ENCODE results near the gene TMEM175.

TMEM175 gene

DNA sequence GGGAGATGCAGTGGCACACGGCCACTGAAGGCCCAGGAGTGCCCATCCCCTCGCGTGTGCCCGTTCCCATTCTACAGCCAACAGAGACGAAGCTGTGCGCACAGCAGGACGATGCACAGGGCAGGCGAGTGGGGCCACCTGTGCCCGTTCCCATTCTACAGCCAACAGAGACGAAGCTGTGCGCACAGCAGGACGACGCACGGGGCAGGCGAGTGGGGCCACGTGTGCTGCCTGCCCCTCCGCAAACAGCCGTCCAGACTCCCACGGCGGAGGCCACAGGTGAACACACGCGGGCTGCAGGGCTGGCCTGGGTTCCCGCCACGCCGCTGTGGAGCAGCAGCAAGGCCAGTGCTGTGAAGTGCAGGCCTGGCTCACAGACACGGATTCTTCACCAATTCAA is 32.2 kb upstream of the TMEM175 start:
- DNase-seq = no peak

DNA sequence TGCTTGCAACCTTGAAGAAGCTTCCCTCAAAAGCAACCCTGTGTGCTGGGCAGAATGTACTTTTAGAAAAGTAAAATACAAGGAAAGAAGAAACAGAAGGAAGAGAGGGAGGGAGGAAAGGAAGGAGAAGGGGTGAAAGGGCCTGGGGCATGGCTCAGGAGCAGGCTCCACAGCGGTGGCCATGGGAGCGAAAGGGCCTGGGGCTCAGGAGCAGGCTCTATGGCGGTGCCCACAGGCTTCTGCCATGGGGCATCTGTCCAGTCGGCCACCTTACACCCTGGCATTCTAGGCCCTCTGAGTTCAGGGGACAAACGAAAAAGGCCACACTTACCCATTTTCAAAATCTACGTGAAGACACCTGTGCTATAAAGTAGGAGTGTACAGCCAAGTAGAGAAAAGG is 31.5 kb upstream of the TMEM175 start:
- no peak for DNase-seq

DNA sequence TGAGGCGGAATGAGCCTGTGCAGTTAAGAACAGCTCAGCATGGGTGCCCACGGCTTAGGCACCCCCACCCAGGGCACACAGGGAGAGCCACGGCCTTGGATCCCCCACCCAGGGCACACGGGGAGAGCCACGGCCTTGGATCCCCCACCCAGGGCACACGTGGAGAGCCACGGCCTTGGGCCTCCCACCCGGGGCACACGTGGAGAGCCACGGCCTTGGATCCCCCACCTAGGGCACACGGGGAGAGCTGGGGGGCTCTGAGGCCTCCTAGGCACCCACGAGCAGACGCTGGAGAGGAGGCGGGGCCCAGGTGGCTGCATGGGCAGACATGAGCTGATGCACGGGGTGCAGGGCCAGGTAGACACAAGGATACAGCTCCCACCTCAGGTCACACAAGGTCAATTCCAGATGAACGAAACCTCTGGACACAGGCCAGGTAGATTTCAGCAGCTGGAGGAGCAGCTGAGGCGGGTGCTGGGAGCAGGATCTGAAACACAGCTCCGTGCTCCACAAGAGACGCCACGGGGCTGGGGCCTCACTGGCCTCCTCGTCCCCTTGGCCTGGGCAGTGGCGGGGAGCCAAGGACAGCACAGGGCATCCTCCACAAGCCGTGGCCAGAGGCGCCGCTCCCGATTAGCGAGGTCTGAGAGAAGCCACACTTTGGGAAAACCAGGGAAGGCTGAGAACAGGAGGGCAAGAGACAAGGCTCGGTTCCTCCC is 30.9 kb upstream of the TMEM175 start:
- DNase-seq = no peak

DNA sequence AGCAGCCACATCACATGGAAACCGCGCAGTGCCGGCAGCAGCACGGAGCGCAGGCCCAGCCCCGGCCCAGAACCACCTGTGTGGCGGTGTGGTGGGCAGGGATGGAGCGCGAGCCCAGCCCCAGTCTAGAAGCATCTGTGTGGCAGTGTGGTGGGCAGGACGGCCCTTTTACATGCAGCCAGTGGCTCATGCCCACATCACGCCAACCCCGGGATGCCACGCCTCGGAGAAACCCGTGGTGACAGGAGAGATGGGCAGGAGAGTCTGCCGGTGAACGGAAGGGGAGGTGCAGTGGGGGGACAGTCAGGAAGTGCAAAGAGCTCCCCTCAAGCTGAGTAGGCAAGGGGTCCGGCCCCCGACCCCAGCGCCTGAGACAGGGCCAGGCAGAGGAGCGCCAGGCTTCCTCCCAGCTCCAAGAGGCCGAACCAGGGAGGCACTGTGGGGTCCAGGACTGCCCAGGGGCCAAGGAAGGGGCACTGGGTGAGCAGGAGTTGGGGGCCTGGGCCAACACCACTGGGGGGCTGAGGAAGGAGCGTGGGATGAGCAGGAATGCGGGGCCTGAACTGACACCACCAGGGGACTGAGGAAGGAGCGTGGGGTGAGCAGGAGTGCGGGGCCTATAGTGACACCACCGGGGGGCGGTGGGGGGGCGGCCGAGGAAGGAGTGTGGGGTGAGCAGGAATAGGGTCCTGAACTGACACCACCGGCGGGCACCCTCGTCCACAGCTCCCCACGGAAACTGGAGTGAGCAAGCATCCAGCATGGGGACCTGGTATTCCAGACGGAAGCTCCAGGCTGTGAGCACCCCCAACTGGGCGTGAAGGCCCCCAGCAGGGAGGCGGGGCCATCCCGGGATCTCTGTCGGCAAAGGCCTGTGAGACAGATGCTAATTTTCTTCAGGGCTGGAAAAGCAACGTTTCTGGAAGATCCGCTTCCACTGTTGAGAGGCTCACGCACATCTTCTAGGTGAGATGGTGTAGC is 28.9 kb upstream of the TMEM175 start:
- no peak for DNase-seq

DNA sequence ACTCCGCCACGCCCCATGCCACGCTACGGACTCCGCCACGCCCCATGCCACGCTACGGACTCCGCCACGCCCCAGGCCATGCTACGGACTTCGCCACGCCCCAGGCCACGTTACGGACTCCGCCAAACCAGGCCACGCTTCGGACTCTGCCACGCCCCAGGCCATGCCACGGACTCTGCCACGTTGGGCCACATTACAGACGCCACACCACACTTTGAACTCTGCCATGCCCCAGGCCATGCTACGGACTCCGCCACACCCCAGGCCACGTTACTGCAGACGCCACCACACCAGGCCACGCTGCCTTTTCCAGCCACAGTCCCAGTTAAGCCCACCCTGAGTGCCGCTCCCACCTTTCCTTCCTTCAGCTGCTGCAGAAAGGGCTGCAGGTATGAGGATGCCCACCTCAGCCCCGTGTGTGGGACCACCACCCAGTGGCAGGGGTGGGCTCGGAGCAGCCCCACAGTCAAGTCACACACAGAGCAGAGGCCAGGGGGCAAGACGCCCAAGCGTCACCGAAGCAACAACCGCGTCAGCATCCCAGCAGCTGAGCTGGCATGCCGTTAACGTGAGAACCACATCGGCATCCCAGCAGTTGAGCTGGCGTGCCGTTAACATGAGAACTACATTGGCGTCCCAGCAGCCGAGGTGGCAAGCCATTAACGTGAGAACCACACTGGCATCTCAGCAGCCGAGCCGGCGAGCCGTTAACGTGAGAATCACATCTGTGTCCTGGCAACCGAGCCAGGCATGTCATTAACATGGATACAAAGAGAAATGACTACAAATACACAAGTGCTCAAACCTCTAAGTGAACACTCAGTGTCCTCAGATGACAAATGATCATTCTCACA is 26.5 kb upstream of the TMEM175 start:
- no peak for DNase-seq

DNA sequence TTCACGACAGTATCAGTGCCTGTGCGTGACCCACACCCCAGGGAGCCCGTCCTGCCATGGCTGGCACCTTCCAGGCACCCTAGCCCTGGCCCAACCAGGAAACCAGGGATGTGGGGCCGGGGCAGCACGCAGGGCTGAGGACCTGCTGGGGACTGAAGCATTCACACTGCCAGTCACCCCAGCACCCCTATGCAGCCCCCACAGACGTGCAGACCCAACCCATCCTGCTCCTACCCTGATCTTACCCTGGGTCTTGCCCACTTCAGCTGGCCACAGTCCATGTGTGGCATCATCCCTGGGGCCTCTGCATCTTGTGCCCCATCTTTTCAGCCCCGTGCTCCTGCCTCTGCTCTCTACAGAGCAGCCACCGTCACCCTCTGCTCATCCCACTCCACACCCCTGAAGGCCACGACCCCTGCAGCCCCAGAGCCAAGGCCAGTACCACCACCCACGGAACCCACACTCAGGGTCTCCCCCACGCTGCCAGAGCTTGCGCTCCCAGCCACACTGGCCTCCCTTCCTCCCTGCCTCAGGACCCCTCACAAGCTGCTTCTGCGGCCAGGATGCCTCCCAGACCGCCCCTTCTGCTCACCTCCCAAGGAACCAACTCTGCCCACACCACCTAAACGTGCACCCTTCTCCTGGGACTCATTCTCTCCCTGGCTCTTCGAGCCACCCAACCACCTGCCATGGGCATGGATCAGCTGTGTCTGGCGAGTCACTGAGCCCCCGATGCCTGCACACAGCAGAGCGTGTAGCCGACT is 25.7 kb upstream of the TMEM175 start:
- DNase-seq = no peak

DNA sequence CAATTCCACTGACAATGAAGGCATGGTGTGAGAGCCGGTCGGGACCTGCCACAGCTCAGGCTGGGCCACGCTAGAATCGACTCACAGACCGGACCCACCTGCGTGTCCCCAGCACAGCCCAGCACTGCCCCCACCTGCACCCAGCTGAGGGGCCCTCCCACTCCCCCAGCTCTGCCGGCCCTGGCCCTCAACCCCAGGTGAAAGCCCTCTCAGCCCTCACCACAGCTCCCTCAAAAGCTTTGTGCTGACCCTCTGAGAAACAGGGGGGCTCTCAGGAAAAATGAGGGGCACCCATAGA is 25.2 kb upstream of the TMEM175 start:
- DNase-seq = no peak

DNA sequence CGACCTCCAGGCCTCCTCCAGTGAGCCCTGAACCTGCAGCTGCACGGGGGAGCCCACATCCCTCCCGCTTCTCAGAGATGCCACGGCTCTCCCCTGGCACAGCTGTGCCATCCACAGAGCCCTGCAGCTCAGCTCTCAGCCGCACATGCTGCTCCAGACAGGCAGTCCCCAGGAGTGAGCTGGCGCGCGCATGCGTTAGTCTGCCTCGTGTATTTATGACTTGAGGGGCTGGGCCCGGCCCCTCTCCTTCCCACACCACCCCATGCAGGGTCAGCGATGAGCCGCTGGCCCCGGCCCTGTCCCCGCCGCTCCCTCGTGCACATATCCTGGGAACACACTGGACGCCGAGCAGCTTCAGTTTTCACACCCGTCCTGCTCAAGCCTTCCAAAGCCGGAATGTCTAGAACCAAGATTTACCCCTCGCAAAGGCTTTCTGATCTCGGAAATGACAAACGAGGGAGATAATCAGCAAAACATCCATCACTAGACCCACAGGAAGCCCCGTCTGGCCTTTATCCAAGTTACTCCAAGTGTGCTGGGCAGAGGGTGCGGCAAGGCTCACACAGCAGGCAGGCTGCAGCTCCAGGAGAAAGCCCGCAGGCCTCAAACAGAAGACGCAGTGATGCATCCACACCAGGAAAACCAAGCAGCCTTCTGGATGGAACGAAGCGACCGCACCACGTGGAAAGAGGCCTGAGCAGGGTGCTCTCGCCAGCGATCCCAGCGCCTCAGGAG is 24.4 kb upstream of the TMEM175 start:
- DNase-seq = no peak

DNA sequence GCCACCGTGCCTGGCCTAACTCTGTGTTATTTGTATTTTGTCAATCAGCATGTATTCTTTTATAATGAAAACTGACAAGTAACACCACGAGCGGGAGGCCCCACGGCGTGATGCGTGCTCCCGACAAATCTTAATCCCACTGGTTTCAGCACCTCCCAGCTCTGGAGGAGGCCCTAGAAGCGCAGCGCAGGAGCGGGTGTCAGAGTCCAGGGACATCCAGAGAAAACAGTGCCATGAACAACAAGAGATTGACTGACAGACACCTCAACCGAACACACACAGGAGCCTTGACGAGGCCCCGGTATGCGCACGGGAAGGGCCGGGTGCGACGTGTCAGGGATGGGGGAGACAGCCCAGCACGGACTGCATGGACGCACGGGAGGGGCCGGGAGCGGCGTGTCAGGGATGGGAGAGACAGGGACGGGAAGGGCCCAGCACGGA is 23.1 kb upstream of the TMEM175 start:
- no peak for DNase-seq

DNA sequence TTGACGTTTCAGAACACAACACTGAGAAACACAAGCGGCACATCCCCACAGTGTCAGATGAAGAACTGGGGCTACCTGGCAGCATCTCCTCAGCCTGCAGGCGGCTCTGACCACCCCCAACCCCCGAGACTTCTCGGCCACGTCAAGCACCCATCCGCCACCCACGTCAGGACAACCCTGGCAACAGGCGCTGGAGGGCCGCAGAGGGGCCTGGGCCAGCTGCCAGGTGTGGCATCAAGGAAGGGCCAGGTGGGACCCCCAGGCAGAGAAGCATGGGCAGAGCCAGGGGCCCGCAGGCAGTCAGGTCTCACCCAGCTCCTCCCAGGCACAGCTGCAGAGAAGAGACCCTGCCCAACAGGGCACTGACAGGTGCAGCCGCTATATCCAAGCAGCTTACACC is 22.4 kb upstream of the TMEM175 start:
- DNase-seq = no peak

DNA sequence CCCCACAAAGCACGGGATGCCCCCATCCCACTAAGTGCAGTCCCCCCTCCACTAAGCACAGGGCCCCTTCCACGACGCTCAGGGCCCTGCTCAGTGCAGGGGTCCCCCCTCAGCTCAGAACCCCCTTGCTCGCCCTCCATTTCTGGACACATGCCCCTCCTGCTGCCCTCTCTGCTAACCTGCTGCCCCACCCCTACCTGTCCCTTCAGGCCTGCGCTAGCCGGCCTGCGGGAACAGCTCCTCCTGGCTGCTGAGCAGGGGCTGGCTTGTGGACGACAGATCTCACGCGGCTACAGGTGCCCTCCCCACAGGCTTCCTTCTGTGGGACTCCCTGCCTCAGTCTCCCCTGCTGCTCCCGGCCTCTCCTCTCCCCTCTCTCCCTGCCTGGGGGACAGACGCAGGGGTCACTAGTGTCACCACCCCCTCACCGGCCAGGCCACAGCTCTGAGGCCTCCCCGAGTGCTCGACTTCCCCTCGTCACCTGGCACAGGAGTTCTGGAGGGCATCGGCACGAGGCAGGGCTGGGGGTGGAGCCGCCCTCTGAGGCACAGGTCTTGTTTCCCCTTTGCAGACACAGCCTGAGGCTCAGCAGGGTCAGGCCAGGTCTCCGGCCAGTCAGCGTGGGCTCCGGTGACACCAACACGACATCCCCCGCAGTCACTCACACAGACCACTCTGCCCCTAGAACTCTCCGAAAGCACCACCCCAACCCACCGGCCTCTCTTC is 21.7 kb upstream of the TMEM175 start:
- no peak for DNase-seq

DNA sequence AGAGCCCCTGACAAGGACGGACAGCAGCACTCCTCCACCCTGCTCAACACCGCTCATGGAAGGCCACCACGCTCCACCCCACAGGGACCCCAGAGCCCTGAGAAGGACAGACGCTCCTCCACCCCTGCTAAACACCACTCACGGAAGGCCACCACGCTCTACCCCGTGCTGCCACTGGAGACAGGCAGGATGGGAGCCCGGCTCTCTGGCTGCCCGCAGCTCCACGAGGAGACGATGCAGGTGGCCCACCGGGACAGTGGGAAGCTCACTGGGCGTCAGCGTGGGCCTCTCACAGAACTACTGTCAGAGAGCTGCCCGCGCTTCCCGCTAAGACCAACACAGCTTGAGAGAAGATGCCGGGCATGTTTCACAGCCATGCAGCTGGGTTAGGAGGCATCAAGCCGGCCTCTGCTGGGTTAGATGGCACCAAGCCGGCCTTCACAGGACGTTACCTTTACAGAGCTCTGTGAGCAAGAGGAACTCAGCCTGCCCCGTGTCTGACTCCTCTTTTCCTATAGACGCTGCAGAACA is 21.0 kb upstream of the TMEM175 start:
- DNase-seq = no peak

DNA sequence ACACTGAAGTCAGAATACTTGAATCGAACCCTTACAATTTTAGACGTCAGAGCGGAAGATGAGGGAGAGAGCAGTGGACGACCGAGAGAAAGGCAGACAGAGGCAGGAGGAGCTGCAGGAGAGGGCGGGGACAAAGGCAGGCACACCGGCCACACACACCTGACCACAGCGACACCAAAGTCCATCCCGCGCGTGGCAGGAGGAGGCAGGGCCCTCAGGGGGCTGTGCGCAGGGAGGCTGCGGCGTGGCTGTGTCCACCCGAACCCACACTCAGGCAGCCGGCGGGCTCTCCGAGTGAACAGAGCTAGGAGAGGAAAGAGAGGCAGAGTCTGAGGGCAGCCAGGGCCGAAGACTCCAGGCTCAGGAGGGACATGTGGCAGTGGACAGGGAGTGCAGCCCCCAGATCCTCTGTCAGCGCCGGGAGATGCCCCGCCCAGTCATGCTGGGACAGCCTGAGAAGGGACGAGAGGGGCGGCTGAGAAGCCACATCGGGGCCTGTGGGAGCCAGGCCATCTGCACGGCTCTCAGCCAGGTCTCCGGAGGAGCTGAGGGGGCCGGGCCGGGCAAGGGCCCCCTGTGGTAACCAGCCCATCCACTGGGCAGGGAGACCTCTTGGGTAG is 20.3 kb upstream of the TMEM175 start:
- DNase-seq = no peak

DNA sequence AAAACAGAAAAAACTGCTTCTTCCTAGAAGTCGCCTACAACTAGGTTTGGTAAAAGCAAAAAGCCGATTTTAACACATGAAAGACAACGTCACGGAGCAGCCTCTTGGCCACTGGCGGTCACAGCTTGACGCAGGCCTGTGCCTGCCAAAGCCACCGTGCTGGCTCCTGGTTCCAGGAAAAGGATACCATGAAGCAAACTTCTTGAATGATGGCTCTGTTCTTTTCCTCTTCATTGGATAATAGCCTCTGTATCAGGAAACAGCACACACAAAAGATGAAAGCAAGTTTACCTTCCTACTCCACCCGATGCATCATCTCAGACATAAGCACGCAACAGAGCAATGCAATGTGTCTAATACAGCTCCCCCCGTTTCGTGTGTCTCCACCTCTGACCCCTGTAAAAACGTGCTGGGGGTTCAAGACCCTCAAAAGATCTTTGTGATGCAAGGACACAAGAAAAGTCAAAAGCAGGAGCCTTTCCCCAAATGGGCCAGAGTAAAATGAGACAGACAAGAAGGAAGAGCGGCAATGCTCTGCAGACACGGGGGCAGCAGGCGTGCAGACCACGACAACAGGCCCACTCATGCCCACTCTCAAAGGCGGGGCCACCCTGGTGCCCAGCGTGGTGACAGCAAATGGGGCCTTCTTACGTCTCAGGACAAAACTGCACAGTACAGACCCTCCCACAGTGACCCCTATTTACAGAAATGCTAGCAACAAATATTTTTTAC is 19.5 kb upstream of the TMEM175 start:
- no peak for DNase-seq

DNA sequence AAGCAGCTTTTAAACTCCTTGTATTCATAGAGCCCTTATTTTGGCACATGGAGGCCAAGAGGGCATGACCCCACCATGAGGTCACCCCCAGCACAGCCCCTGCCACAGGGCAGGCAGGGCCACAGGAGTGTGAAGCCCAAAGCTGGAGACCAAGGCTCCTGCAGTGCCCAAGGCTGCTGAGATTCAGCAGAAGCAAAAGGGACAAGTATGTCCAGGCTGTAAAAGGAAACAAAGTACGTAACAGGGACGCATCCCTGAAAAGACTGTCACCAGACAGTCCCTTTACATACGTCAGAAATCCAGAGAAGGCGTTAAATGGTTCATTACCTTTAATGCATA is 19.0 kb upstream of the TMEM175 start:
- no peak for DNase-seq

DNA sequence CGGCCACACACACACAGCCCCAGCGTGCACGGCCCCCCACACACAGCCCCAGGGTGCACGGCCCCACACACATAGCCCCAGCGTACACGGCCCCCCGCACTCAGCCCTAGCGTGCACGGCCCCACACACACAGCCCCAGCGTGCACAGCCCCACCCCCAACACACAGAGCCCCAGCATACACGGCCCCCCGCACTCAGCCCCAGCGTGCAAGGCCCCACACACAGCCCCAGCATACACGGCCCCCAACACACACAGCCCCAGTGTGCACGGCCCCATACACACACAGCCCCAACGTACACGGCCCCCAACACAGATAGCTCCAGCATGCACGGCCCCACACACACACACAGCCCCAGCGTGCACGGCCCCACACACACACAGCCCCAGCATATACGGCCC is 17.7 kb upstream of the TMEM175 start:
- DNase-seq = no peak

DNA sequence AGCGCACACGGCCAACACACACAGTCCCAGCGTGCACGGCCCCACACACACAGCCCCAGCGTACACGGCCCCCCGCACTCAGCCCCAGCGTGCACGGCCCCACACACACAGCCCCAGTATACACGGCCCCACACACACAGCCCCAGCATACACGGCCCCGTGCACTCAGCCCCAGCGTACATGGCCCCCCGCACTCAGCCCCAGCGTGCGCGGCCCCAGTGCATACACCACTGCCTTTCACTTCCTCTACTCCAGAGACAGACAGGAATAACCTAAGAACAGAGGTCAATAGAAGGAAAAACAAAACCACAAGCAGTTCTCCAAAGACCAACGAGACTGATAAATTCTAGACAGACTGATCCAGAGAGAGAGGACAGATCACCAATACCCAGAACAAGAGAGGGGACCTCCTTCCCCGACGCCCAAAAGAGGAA is 17.2 kb upstream of the TMEM175 start:
- no peak for DNase-seq

DNA sequence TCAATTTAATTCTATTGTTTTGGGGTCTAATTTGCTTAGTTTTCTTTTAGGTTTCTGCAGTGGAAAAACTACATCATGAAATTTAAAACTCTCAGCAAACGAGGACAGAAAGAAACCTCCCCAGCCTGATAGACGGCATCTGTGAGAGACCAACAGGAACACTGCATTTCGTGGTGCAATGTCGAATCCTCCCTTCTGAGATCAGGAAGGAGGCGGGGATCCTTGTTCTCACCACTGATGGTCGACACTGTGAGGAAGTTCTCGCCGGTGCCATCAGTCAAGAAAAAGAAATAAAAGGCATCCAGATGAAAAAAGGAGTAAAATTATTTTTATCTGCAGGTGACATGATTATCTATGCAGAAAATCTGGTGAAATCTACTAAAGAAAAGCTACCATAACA is 16.7 kb upstream of the TMEM175 start:
- no peak for DNase-seq

DNA sequence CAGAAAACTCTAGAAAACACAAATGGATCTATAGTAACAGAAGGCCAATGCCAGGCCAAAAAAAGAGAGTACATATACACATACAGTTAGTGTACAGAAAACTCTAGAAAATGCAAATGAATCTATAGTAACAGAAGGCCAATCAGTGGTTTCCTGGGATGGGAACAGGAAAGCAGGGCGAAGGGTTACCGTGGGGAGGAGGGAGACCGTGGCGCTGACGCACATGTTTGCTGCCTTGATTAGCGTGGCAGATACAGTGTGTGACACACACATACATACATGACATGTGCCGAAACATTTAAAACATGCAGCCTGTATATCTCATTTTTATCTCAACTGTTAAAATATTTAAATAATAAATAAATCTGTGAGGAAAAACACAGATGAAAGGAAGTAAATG is 14.8 kb upstream of the TMEM175 start:
- no peak for DNase-seq

DNA sequence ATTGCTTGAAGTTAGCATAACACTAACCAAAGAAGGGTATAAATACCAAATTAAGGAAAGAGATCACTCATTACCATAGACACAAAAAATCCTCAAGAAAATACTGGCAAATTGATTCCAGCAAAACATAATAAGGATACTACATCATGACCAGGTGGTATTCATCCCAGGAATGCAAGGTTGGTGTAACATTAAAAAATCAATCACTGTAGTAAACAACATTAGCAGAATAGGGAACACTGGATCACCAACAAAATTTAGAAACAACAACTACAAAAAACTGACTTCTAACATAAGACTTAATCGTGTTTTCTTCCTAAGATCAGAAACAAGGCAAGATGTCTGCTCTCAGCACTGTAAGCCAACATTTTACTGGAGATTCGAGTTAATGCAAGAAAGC is 14.3 kb upstream of the TMEM175 start:
- no peak for DNase-seq

All from left hindlimb (tissue), 1 donor.